ENCODE measurements around the gene KIFBP. TPM values are rescaled to one million over a fixed set of nuclear protein-coding genes. Genes with fewer than 3 reads are reported as not detected.
A peak's percentile ranks its signal among the peaks of the same experiment; 100 is the strongest.
"Not testable (repeated sequence)": the region's sequence is repeated elsewhere in the genome, so short reads cannot be mapped to it uniquely, and the experiment has no call there.

The KIFBP gene
- total and polyA plus RNA-seq, 5 experiments from 2014 or later = 2.2 to 15.6 (median 4.4) TPM

- POLR2A ChIA-PET = no interaction called here
- H3K27me3 Mint-ChIP-seq = no peaks in the 10 kb centered on the region
- DNase-seq (no peak), ATAC-seq (no peak)
- no peak overlapping the region for H3K4me3 Mint-ChIP-seq
- H3K27ac Mint-ChIP-seq = no peak overlapping the region
- H3K36me3 Mint-ChIP-seq = peaks cover 13 to 98% (median 37%) of the 10 kb centered on the region in 3 donors
- H3K9me3 Mint-ChIP-seq = no peaks in the 10 kb centered on the region
- H3K4me1 Mint-ChIP-seq = peaks cover 2 to 17% (median 13%) of the 10 kb centered on the region in 4 donors
These were observed 14.6 kb upstream of the KIFBP start for GRCh38 chr10:68973975-68974374.

DNA sequence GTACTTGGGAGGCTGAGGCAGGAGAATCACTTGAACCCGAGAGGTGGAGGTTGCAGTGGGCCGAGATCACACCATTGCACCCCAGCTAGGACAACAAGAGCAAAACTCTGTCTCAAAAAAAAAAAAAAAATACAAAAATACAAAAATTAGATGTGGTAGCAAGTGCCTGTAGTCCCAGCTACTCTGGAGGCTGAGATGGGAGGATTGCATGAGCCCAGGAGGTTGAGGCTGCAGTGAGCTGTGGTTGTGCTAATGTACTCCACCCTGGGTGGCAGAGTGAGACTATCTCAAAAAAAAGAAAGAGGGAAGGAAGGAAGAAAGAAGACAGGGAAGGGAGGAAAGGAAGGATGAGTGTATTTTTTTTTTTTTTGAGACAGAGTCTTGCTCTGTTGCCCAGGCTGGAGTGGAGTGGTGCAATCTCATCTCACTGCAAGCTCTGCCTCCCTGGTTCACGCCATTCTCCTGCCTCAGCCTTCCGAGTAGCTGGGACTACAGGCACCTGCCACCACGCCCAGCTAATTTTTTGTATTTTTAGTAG, 12.6 kb upstream of the KIFBP start:
- Mint-ChIP-seq H3K27ac (peak overlapping the region in 1 of 10 donors; percentile 82), H3K4me1 (peaks cover 0 to 18% (median 7%) of the 10 kb centered on the region in 4 donors), H3K36me3 (peaks cover 9 to 98% (median 28%) of the 10 kb centered on the region in 3 donors)
- POLR2A ChIA-PET, DNase-seq, H3K4me3 Mint-ChIP-seq, ATAC-seq, H3K9me3 Mint-ChIP-seq, H3K27me3 Mint-ChIP-seq: not testable (repeated sequence)

DNA sequence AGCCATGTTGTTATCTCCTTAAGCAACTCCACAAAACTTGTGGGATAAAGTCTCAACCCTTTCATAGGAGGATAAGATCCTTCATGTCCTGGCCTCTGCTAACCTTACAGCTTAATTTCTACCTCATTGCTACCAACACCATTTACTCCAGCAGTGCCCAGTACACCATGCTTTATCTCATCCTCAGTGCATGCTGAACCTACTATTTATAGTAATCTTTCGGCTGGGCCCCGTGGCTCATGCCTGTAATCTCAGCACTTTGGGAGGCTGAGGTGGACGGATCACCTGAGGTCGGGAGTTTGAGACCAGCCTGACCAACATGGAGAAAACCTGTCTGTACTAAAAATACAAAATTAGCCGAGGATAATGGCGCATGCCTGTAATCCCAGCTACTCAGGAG, 8.9 kb upstream of the KIFBP start:
- H3K27me3 Mint-ChIP-seq, DNase-seq, H3K4me3 Mint-ChIP-seq, H3K9me3 Mint-ChIP-seq, POLR2A ChIA-PET, ATAC-seq: not testable (repeated sequence)
- peaks cover 3 to 18% (median 7%) of the 10 kb centered on the region in 4 donors for H3K4me1 Mint-ChIP-seq
- H3K27ac Mint-ChIP-seq = peak overlapping the region in 1 of 10 donors; percentile 36
- peaks cover 0 to 95% (median 22%) of the 10 kb centered on the region in 3 donors for H3K36me3 Mint-ChIP-seq

DNA sequence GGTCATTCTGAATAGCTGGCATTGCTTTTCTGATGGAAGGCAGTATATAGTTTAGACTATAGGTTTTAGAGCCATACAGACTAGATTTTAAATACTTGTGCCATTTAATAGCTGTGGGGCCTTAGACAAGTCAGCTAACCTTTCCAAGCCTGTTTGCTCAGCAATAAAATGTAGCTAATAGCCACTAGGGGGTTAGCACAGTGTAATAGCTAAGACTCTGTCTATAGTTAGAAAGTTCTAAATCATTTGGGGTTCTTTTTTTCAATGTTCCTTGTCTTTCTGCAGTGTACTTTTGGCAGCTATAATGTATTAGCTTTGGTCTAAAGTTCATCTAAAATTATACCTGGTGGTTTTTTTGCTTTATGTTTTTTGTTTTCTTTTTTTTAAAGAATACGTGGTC, 7.5 kb upstream of the KIFBP start:
- H3K27ac Mint-ChIP-seq = peak overlapping the region in 1 of 10 donors; percentile 43
- H3K9me3 Mint-ChIP-seq = no peaks in the 10 kb centered on the region

DNA sequence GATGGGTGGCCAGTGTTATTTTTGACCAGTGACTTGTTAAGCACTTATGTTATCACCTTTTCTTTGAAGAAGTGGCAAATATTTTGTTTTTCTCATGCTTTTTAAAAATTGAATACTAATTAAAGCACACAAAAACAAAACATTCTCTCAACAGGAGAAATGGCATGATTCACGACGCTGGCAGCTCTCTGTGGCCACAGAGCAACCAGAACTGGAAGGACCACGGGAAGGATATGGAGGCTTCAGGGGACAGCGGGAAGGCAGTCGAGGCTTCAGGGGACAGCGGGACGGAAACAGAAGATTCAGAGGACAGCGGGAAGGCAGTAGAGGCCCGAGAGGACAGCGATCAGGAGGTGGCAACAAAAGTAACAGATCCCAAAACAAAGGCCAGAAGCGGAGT, 6.2 kb upstream of the KIFBP start:
- ATAC-seq = no peak
- Mint-ChIP-seq H3K27me3 (no peaks in the 10 kb centered on the region), H3K4me3 (no peak overlapping the region), H3K4me1 (peaks cover 3 to 21% (median 10%) of the 10 kb centered on the region in 4 donors), H3K27ac (peak overlapping the region in 3 of 10 donors; percentile 27 to 74 (median 58)), H3K9me3 (no peaks in the 10 kb centered on the region), H3K36me3 (peaks cover 0 to 75% (median 16%) of the 10 kb centered on the region in 3 donors)
- POLR2A ChIA-PET = no interaction called here
- no peak for DNase-seq

More for the DNA sequence above, 7.5 kb upstream of the KIFBP start:
- Mint-ChIP-seq H3K27me3 (no peaks in the 10 kb centered on the region), H3K4me3 (no peak overlapping the region), H3K36me3 (peaks cover 0 to 88% (median 18%) of the 10 kb centered on the region in 3 donors), H3K4me1 (peaks cover 3 to 18% (median 7%) of the 10 kb centered on the region in 4 donors)
- POLR2A ChIA-PET = interaction anchor here (0.7 to 1.0 kb wide), 2 partner anchors 8 to 398 kb away, joined by 3 to 4 read pairs; no protein-coding TSS in a partner anchor
- DNase-seq (no peak), ATAC-seq (peak in 1 of 2 donors; percentile 50)

DNA sequence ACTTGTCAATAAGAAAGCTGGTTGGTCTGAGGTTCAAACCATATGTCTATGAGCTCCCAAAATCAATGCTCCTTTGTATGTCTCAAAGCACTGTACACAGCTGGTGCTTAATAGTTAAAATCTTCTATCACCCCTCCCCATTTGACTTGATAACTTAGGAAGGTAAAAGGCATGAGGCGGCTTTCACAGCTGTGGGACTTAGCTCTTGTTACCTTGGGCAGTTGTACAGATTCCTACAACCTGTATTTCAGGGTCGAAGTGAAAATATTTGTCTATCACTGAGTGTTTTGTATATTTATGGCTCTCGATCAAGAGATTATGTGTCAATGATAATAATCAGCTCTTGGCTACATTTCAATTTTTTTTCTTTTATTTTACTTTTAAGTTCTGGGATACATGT, 992 bp upstream of the KIFBP start:
- Mint-ChIP-seq H3K36me3 (peaks cover 0 to 26% (median 8%) of the 10 kb centered on the region in 3 donors), H3K4me3 (peak overlapping the region; percentile 98 to 100 (median 99)), H3K4me1 (peaks cover 16 to 52% (median 46%) of the 10 kb centered on the region in 4 donors), H3K9me3 (no peaks in the 10 kb centered on the region), H3K27ac (peak overlapping the region in 4 of 10 donors; percentile 87 to 96 (median 96)), H3K27me3 (no peaks in the 10 kb centered on the region)
- no peak for ATAC-seq
- DNase-seq = no peak
- POLR2A ChIA-PET = interaction anchor here (0.7 to 1.5 kb wide), 4 partner anchors 32 to 105 kb away, joined by 3 to 5 read pairs (median 4); partner anchors contain the start of gene DDX21

DNA sequence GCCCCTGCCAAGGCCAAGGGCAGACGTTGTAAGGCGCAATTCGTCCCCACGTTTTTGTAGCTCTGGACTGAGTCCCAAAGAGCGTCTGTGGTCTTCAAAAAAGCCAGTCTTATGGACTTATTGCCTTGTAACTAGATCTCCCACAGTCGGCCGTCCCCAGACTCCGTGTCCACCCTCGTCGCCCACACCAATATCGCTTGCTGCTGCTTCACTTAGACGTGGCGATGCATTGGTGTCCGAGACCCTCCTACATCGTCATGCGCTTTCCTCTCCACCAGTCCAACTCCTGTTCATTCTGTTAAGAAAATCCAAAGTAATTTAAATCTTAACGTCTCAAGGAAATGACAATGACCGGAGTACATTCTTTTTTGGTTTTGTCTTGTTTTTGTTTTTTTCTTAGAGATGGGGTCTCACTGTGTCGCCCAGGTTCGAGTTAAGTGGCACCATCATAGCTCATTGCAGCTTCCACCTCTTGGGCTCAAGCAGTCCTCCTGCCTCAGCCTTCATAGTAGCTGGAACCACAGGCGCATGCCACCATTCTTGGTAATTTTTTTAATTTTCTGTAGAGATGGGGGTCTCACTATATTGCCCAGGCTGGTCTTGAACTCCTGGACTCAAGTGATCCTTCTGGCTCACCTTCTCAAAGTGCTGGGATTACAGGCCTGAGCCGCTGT, 851 bp downstream of the KIFBP start:
- H3K4me1 Mint-ChIP-seq = peaks cover 22 to 63% (median 57%) of the 10 kb centered on the region in 4 donors
- no peak for ATAC-seq
- H3K4me3 Mint-ChIP-seq = peak overlapping the region; percentile 98 to 100 (median 99)
- H3K9me3 Mint-ChIP-seq = no peaks in the 10 kb centered on the region
- POLR2A ChIA-PET = interaction anchor here (0.8 to 1.6 kb wide), 3 partner anchors 10 to 34 kb away, joined by 3 to 11 read pairs (median 6); partner anchors contain the start of gene DDX21
- peak in 1 of 10 donors; percentile 62 for DNase-seq
- peaks cover 0 to 11% (median 3%) of the 10 kb centered on the region in 3 donors for H3K36me3 Mint-ChIP-seq
- no peaks in the 10 kb centered on the region for H3K27me3 Mint-ChIP-seq
- H3K27ac Mint-ChIP-seq = peak overlapping the region; percentile 87 to 99 (median 96)

DNA sequence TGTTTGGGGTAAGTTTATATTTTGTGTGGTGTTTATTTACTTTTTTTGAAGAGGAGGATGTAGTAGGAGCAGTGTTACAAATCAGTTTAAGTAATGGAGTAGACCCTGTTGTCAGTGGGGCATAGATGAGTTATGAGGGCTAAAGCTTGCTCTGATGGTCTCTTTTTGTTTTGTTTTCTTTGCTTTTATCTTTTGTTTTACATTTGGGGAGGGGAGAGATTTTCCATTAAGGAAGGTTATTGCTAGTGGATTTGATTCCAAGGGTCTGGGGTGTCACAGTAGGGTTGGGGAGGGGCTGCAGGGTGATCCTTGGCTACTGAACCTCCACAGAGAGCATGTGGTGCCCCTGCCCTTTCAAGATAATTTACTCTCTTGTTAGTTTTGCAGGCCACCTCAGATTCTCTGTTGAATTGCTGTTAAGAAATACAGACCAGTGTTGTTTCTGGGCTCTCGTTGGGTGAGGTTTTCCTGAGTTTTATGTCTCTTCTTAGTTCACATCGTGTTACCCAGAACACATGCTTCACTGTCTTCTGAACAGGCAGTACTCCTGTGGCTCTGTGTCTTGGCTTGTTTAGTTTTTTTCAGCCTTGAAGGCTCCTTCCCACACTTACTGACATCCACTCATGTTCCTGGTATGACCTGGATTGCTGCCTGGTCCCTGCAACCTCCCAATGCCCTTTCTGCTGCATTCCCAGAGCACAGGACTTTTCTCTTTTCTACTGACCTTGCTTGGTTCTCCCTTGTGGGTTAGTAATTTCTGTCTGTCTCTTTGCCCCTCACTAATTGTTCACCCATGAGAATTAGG, 4.2 kb downstream of the KIFBP start:
- Mint-ChIP-seq H3K9me3 (no peaks in the 10 kb centered on the region), H3K36me3 (peaks cover 0 to 4% (median 0%) of the 10 kb centered on the region in 3 donors), H3K4me3 (peak overlapping the region in 8 of 10 donors; percentile 1 to 47 (median 26)), H3K27ac (peak overlapping the region in 9 of 10 donors; percentile 12 to 69 (median 46)), H3K4me1 (peaks cover 27 to 71% (median 62%) of the 10 kb centered on the region in 4 donors), H3K27me3 (no peaks in the 10 kb centered on the region)
- no peak for DNase-seq
- POLR2A ChIA-PET = interaction anchor here (0.6 kb wide), 1 partner anchor 87 kb away, joined by 4 read pairs; no protein-coding TSS in a partner anchor
- ATAC-seq = no peak

GRCh38 chr10:68997211-68997610, 8.6 kb downstream of the KIFBP start:
- Mint-ChIP-seq H3K36me3 (peaks cover 0 to 28% (median 0%) of the 10 kb centered on the region in 3 donors), H3K27ac (peak overlapping the region in 8 of 10 donors; percentile 22 to 69 (median 52)), H3K4me3 (no peak overlapping the region), H3K27me3 (no peaks in the 10 kb centered on the region), H3K9me3 (no peaks in the 10 kb centered on the region), H3K4me1 (peaks cover 18 to 30% (median 25%) of the 10 kb centered on the region in 4 donors)
- no peak for ATAC-seq
- no peak for DNase-seq
- POLR2A ChIA-PET = no interaction called here

DNA sequence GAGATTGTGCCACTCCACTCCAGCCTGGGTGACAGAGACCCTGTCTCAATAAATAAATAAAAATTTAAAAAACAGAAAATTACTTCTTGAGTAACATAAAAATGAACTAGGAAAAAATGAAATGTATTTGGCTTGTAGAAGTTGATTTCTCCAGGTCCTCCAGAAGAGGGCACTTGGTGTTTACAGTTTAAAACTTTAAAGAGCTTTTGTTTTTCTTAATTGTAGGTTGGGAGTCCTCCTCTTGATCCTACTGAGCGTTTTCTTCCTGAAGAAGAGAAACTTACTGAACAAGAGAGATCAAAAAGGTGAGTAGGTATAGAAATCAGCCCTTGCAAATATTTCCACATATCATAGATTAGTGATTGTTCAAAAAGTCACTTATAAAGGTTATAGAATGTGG, 16.2 kb downstream of the KIFBP start:
- Mint-ChIP-seq H3K27ac (peak overlapping the region in 3 of 10 donors; percentile 50 to 68 (median 63)), H3K4me3 (no peak overlapping the region), H3K9me3 (no peaks in the 10 kb centered on the region), H3K27me3 (no peaks in the 10 kb centered on the region), H3K36me3 (peaks cover 0 to 61% (median 4%) of the 10 kb centered on the region in 3 donors), H3K4me1 (peaks cover 0 to 6% (median 2%) of the 10 kb centered on the region in 4 donors)
- ATAC-seq (peak; percentile 58 to 69), DNase-seq (peak in 4 of 10 donors; percentile 6 to 68 (median 64))
- POLR2A ChIA-PET = interaction anchor here (1.0 to 2.1 kb wide), 2 partner anchors 16 to 88 kb away, joined by 3 to 10 read pairs; no protein-coding TSS in a partner anchor

- no peak overlapping the region for H3K27ac Mint-ChIP-seq
- peaks cover 0 to 61% (median 4%) of the 10 kb centered on the region in 3 donors for H3K36me3 Mint-ChIP-seq
- DNase-seq (no peak), ATAC-seq (no peak)
- POLR2A ChIA-PET = interaction anchor here (0.5 to 2.1 kb wide), 3 partner anchors 17 to 87 kb away, joined by 3 to 10 read pairs (median 3); no protein-coding TSS in a partner anchor
- H3K4me1 Mint-ChIP-seq = peaks cover 0 to 6% (median 2%) of the 10 kb centered on the region in 4 donors
- no peaks in the 10 kb centered on the region for H3K9me3 Mint-ChIP-seq
- H3K4me3 Mint-ChIP-seq = no peak overlapping the region
- no peaks in the 10 kb centered on the region for H3K27me3 Mint-ChIP-seq
These were observed 17.3 kb downstream of the KIFBP start for GRCh38 chr10:69005704-69006485.

Measured in naive thymus-derived CD8-positive, alpha-beta T cell (primary cell).